H9 (cell line): Measurements from ENCODE around the gene UCHL1. TPM values are rescaled to one million over a fixed set of nuclear protein-coding genes. Genes with fewer than 3 reads are reported as not detected.

ENCODE experiments used
- DNase-seq: peaks from one replicate; pipeline ENCODE4 v3.0.0-alpha.2; 2017
- H2AFZ ChIP-seq: one replicate; pipeline ENCODE4 v1.6.1; 2013; ENCODE audit warnings: mild to moderate bottlenecking, low read length, control low read depth, moderate library complexity
- H2AK5ac ChIP-seq: 2 replicates; pipeline ENCODE4 v1.6.1; 2013; ENCODE audit warnings: low read length, control low read depth, mixed read lengths; ENCODE audit not compliant: insufficient read length
- H2BK120ac ChIP-seq: one replicate; pipeline ENCODE4 v1.6.1; 2013; ENCODE audit warnings: low read depth, mild to moderate bottlenecking, low read length, control low read depth, inconsistent platforms; ENCODE audit not compliant: poor library complexity, severe bottlenecking
- H2BK12ac ChIP-seq: 2 replicates; pipeline ENCODE4 v1.6.1; 2013; ENCODE audit warnings: low read length, control low read depth, mixed read lengths, low read depth; ENCODE audit not compliant: insufficient read length
- H2BK15ac ChIP-seq: 2 replicates; pipeline ENCODE4 v1.6.1; 2013; ENCODE audit warnings: low read depth, low read length, control low read depth
- H2BK20ac ChIP-seq: one replicate; pipeline ENCODE4 v1.6.1; 2013; ENCODE audit warnings: low read depth, mild to moderate bottlenecking, low read length, control low read depth, inconsistent platforms; ENCODE audit not compliant: poor library complexity, severe bottlenecking
- H2BK5ac ChIP-seq: 2 replicates; pipeline ENCODE4 v1.6.1; 2013; ENCODE audit warnings: low read length, control low read depth, mixed read lengths; ENCODE audit not compliant: insufficient read length
- H3K14ac ChIP-seq: 2 replicates; pipeline ENCODE4 v1.6.1; 2013; ENCODE audit warnings: low read length, control low read depth; ENCODE audit not compliant: insufficient read depth
- H3K18ac ChIP-seq: 2 replicates; pipeline ENCODE4 v1.6.1; 2013; ENCODE audit warnings: low read depth, mild to moderate bottlenecking, mixed read lengths, low read length, control low read depth; ENCODE audit not compliant: insufficient read length
- H3K23ac ChIP-seq: 2 replicates; pipeline ENCODE4 v1.6.1; 2013; ENCODE audit warnings: low read length, control low read depth, mixed read lengths, low read depth; ENCODE audit not compliant: insufficient read length
- H3K23me2 ChIP-seq: 2 replicates; pipeline ENCODE4 v1.6.1; 2013; ENCODE audit warnings: low read depth, mild to moderate bottlenecking, mixed read lengths, low read length, control low read depth; ENCODE audit not compliant: insufficient read length, poor library complexity, severe bottlenecking
- H3K27ac ChIP-seq: 2 replicates; pipeline ENCODE4 v1.5.1; 2013; ENCODE audit warnings: low read length, control low read depth, mixed read lengths, low read depth; ENCODE audit not compliant: insufficient read length
- H3K27me3 ChIP-seq: 2 replicates; pipeline ENCODE4 v1.6.1; 2013; ENCODE audit warnings: low read length, control low read depth, inconsistent platforms; ENCODE audit not compliant: insufficient read depth
- H3K4ac ChIP-seq: 2 replicates; pipeline ENCODE4 v1.6.1; 2013; ENCODE audit warnings: low read depth, mild to moderate bottlenecking, control low read depth, inconsistent platforms, low read length, moderate library complexity
- H3K4me1 ChIP-seq: 2 replicates; pipeline ENCODE4 v1.6.1; 2013; ENCODE audit warnings: low read length, control low read depth, inconsistent platforms; ENCODE audit not compliant: insufficient read depth
- H3K4me2 ChIP-seq: 2 replicates; pipeline ENCODE4 v1.6.1; 2013; ENCODE audit warnings: low read length, control low read depth, mixed read lengths; ENCODE audit not compliant: insufficient read length, insufficient read depth
- H3K56ac ChIP-seq: 2 replicates; pipeline ENCODE4 v1.6.1; 2013; ENCODE audit warnings: low read depth, mild to moderate bottlenecking, mixed read lengths, low read length, control low read depth; ENCODE audit not compliant: insufficient read length
- H3K79me1 ChIP-seq: 2 replicates; pipeline ENCODE4 v1.6.1; 2013; ENCODE audit warnings: low read depth, mild to moderate bottlenecking, moderate library complexity, low read length, control low read depth, inconsistent platforms; ENCODE audit not compliant: insufficient read depth, poor library complexity, severe bottlenecking
- H3K79me2 ChIP-seq: 2 replicates; pipeline ENCODE4 v1.6.1; 2013; ENCODE audit warnings: low read length, control low read depth, inconsistent platforms; ENCODE audit not compliant: insufficient read depth
- H3K9ac ChIP-seq: 2 replicates; pipeline ENCODE4 v1.6.1; 2013; ENCODE audit warnings: low read length, control low read depth, mixed read lengths; ENCODE audit not compliant: insufficient read length; ENCODE audit errors: extremely low read depth
- H3K9me3 ChIP-seq: one replicate; pipeline ENCODE4 v1.6.1; 2013; ENCODE audit warnings: low read depth, low read length, inconsistent platforms; ENCODE audit not compliant: control insufficient read depth
- H3T11ph ChIP-seq: one replicate; pipeline ENCODE4 v1.6.1; 2013; ENCODE audit warnings: mild to moderate bottlenecking, low read length, control low read depth, inconsistent platforms
- H4K20me1 ChIP-seq: one replicate; pipeline ENCODE4 v1.6.1; 2013; ENCODE audit not compliant: control insufficient read depth, insufficient read length, insufficient read depth
- H4K5ac ChIP-seq: 2 replicates; pipeline ENCODE4 v1.6.1; 2013; ENCODE audit warnings: low read depth, mild to moderate bottlenecking, mixed read lengths, low read length, control low read depth; ENCODE audit not compliant: insufficient read length
- H4K8ac ChIP-seq: replicated peaks from 2 replicates; pipeline ENCODE4 v1.6.1; 2013; ENCODE audit warnings: low read length, control low read depth, mixed read lengths, low read depth; ENCODE audit not compliant: insufficient read length
- H4K91ac ChIP-seq: 2 replicates; pipeline ENCODE4 v1.6.1; 2013; ENCODE audit warnings: low read depth, mild to moderate bottlenecking, moderate library complexity, mixed read lengths, low read length, control low read depth; ENCODE audit not compliant: insufficient read length
- H3K27ac Mint-ChIP-seq, 3 experiments: 2 replicates in 2 of 3; 3 replicates in 1 of 3; pipeline ENCODE4 v1.8.0; 2020 to 2021; ENCODE audit warnings: mixed read lengths in 3 of 3, mild to moderate bottlenecking in 1 of 3, moderate library complexity in 1 of 3
- H3K27me3 Mint-ChIP-seq: 2 replicates; pipeline ENCODE4 v1.8.0; 2021; ENCODE audit warnings: low read depth, mild to moderate bottlenecking, moderate library complexity, mixed read lengths
- H3K36me3 Mint-ChIP-seq, 3 experiments: 2 replicates in 2 of 3; 3 replicates in 1 of 3; pipeline ENCODE4 v1.8.0; 2020 to 2021; ENCODE audit warnings: low read depth in 3 of 3, mixed read lengths in 3 of 3; ENCODE audit not compliant: insufficient read depth in 1 of 3
- H3K4me1 Mint-ChIP-seq, 2 experiments: 2 replicates each; pipeline ENCODE4 v1.8.0; 2020; ENCODE audit warnings: mixed read lengths in 2 of 2
- H3K4me3 Mint-ChIP-seq, 2 experiments: 2 replicates in 1 of 2; 3 replicates in 1 of 2; pipeline ENCODE4 v1.8.0; 2020 to 2021; ENCODE audit warnings: mild to moderate bottlenecking in 2 of 2, mixed read lengths in 2 of 2, moderate library complexity in 1 of 2
- H3K9me3 Mint-ChIP-seq, 2 experiments: 2 replicates in 1 of 2; 3 replicates in 1 of 2; pipeline ENCODE4 v1.8.0; 2020; ENCODE audit warnings: mild to moderate bottlenecking in 2 of 2, mixed read lengths in 2 of 2, moderate library complexity in 1 of 2
- WGBS: extraction: QIAGEN DNeasy Blood & Tissue Kit; methylation state at CpG from one replicate; pipeline ENCODE4 v1.1.7; 2013; ENCODE audit warnings: missing lambda C conversion rate, low lambda C conversion rate, mixed read lengths; ENCODE audit not compliant: insufficient read length; ENCODE audit errors: extremely low coverage; 5-methylcytosine and 5-hydroxymethylcytosine counted together
- total RNA-seq: library from RNA; stranded (reverse); gene quantifications from 2 replicates; pipeline ENCODE4 v1.2.1, GENCODE V29; 2021
- TF ChIP-seq, protein P1 (sequence below): fragments of 200-600 bp; sonication (generic); conservative IDR thresholded peaks from 3 replicates; pipeline ENCODE4 v1.8.0; 2021; ENCODE audit warnings: antibody characterized with exemption, mild to moderate bottlenecking

The UCHL1 gene
- total RNA-seq, 1 experiment from 2014 or later = 513 TPM

DNA sequence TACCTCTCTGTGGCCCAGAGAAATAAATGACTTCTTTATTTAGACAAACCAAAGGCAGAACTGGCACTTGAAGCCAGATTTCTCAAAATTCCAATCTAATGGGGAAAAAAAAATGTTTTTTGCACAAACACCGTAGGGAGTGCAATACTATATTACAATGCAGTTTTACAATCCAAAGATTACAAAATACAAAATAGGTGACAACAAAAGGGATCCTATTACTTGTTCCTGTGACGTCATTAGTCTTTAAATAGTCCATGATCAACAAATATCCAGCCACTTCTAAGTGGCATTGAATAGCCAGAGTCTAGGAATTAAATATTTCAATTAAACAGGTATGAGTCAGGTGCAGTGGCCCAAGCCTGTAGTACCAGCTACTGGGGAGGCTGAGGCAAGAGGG, 39.4 kb upstream of the UCHL1 start:
- H3K9ac ChIP-seq = no peak overlapping the region

More for the DNA sequence above, 39.4 kb upstream of the UCHL1 start:
- H3K4me3 Mint-ChIP-seq = peak overlapping the region in 1 of 2 experiments; percentile 82; a peak in 1 of 5 replicates
- Histone ChIP-seq H3K18ac (no peak overlapping the region), H4K91ac (no peak overlapping the region), H3K14ac (no peak overlapping the region), H3K4ac (no peak overlapping the region), H3K4me2 (peak overlapping the region; percentile 82), H3K27me3 (peaks cover 2% of the 10 kb centered on the region; the same call in 1 of the 2 replicates), H2BK5ac (no peak overlapping the region), H3K56ac (no peak overlapping the region), H3K23ac (no peak overlapping the region), H4K20me1 (no peaks in the 10 kb centered on the region), H3K79me2 (0 out of 2 replicates have a peak, but pooled peaks cover 3% of the 10 kb centered on the region), H2BK12ac (no peak overlapping the region), H4K8ac (no peak overlapping the region), H3K79me1 (no peaks in the 10 kb centered on the region), H3K23me2 (peaks cover 14% of the 10 kb centered on the region), H2AFZ (no peak overlapping the region), H2BK20ac (no peak overlapping the region), H3T11ph (no peak overlapping the region), H3K4me1 (peaks cover 8% of the 10 kb centered on the region), H3K9me3 (no peaks in the 10 kb centered on the region), H2AK5ac (no peak overlapping the region), H4K5ac (no peak overlapping the region), H2BK120ac (no peak overlapping the region), H2BK15ac (no peak overlapping the region), H3K27ac (no peak overlapping the region)
- no peaks in the 10 kb centered on the region for H3K36me3 Mint-ChIP-seq
- H3K4me1 Mint-ChIP-seq = peaks cover 46 to 49% of the 10 kb centered on the region in 2 experiments
- H3K27ac Mint-ChIP-seq = peak overlapping the region; percentile 97 to 100 (median 98); a peak in 4 of 7 replicates
- WGBS = no CpG with 5 or more reads among the region's 2 CpGs
- DNase-seq = no peak
- H3K27me3 Mint-ChIP-seq = peaks cover 12% of the 10 kb centered on the region
- TF ChIP-seq, protein P1, sequence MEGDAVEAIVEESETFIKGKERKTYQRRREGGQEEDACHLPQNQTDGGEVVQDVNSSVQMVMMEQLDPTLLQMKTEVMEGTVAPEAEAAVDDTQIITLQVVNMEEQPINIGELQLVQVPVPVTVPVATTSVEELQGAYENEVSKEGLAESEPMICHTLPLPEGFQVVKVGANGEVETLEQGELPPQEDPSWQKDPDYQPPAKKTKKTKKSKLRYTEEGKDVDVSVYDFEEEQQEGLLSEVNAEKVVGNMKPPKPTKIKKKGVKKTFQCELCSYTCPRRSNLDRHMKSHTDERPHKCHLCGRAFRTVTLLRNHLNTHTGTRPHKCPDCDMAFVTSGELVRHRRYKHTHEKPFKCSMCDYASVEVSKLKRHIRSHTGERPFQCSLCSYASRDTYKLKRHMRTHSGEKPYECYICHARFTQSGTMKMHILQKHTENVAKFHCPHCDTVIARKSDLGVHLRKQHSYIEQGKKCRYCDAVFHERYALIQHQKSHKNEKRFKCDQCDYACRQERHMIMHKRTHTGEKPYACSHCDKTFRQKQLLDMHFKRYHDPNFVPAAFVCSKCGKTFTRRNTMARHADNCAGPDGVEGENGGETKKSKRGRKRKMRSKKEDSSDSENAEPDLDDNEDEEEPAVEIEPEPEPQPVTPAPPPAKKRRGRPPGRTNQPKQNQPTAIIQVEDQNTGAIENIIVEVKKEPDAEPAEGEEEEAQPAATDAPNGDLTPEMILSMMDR = no peak
- no peaks in the 10 kb centered on the region; a peak in 1 of 5 replicates for H3K9me3 Mint-ChIP-seq
